Islet precursor cell (in vitro differentiated cells): ENCODE results near the gene FLNB.

Experiments used
- DNase-seq: peaks from one replicate; pipeline ENCODE4 v3.0.0-alpha.2; 2018

The FLNB gene, protein sequence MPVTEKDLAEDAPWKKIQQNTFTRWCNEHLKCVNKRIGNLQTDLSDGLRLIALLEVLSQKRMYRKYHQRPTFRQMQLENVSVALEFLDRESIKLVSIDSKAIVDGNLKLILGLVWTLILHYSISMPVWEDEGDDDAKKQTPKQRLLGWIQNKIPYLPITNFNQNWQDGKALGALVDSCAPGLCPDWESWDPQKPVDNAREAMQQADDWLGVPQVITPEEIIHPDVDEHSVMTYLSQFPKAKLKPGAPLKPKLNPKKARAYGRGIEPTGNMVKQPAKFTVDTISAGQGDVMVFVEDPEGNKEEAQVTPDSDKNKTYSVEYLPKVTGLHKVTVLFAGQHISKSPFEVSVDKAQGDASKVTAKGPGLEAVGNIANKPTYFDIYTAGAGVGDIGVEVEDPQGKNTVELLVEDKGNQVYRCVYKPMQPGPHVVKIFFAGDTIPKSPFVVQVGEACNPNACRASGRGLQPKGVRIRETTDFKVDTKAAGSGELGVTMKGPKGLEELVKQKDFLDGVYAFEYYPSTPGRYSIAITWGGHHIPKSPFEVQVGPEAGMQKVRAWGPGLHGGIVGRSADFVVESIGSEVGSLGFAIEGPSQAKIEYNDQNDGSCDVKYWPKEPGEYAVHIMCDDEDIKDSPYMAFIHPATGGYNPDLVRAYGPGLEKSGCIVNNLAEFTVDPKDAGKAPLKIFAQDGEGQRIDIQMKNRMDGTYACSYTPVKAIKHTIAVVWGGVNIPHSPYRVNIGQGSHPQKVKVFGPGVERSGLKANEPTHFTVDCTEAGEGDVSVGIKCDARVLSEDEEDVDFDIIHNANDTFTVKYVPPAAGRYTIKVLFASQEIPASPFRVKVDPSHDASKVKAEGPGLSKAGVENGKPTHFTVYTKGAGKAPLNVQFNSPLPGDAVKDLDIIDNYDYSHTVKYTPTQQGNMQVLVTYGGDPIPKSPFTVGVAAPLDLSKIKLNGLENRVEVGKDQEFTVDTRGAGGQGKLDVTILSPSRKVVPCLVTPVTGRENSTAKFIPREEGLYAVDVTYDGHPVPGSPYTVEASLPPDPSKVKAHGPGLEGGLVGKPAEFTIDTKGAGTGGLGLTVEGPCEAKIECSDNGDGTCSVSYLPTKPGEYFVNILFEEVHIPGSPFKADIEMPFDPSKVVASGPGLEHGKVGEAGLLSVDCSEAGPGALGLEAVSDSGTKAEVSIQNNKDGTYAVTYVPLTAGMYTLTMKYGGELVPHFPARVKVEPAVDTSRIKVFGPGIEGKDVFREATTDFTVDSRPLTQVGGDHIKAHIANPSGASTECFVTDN (N-terminal part only)

DNA sequence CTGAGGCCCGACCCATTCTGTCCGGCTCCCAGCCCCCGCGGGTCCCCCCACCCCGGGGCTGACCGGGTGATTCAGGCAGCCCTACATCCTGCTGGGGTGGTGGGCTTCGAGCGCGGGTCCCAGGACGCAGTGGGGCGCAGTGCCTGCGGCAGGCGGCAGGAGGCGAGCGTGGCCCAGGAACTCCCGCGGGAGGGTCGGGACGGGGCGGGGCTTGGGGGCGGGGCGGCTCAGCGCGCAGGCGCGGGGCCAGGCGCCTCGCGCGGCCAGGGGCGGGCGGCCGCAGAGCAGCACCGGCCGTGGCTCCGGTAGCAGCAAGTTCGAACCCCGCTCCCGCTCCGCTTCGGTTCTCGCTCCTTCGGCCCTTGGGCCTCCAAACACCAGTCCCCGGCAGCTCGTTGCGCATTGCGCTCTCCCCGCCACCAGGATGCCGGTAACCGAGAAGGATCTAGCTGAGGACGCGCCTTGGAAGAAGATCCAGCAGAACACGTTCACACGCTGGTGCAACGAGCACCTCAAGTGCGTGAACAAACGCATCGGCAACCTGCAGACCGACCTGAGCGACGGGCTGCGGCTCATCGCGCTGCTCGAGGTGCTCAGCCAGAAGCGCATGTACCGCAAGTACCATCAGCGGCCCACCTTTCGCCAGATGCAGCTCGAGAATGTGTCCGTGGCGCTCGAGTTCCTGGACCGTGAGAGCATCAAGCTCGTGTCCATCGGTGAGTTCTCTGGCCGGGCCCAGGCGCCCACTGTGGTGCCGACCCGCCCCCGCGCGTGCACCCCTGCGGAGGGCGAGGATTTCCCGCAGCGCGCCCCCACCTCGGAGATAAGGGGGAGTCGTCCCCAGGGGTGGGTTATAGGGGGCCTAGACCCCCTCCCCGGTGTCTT, at the start of gene FLNB:
FLNB (plus strand) TSS at position 282 of the 885 bp plus-strand sequence; CDS start at position 425, 143 bp downstream.
- peak; percentile 92 for DNase-seq

DNA sequence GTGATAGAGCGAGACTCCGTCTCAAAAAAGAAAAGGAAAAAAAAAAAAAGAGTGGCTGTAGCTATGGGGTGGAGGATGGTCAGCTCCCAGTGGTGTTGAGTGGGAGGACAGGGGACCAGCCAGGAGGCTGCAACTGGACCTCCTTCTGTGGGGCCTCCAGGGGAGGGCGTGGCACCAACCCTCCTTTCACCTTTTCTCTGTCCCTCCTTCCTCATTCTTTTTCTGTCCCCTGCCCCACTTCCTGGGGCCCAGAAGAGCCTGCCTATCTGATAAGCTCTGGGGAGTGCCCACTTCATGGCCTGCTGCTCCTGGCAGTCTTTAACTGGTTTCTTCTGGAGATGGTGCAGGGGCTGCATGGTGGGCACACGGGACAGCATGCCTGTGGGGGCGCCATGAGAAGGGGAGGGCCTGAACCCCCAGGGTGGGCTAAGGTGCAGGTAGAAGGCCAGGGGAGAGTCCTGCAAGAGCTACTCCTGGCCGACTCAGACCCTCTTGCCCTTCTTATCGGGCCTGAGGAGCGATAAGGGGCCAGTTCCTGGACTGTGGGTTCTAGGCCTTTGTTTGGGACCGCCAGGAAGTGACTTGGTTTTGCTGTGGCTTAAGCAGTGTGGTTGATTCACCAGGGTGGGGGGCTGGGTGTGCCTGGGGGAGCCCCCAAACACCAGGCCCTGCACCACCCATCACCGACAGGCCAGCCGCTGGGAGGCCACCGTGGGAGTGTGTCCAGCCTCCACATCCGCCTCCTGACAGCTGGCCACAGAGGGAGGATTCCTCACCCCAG, 49.4 kb upstream of the FLNB start:
- DNase-seq = no peak

DNA sequence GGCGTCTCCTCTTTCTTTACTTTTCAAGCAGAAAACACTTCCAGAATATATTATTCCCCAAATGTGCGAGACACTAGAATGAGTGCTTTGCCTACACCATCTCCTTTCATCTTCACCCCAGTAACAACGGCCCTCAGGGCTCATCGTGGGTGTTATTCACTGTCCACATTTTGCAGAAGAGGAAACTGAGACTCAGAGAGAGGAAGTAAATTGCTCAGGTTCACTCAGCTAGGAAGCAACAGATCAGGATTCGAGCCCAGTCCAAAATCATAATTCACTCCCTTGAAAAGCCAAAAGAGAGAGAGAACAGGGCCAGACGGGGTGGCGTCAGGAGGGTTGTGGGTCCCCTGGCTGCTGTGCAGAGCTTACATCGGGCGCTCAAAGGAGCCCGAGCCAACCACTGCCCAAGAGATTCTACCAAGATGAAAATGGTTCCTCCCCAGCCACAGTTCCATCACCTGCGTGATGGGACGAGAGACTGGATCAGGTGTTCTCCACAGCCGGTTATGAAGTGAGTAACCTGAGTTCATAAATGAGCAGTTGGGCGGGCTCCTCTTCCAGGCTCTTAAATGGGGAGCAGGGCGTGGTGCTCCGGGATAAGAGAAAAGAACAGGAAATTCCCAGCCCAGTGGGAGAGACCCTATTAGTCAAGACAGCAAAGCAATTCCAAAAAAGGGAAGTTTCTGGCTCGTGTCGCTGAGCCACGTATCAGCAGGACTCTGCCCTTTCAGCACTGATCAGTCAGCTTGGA, 48.6 kb upstream of the FLNB start:
- DNase-seq = no peak

DNA sequence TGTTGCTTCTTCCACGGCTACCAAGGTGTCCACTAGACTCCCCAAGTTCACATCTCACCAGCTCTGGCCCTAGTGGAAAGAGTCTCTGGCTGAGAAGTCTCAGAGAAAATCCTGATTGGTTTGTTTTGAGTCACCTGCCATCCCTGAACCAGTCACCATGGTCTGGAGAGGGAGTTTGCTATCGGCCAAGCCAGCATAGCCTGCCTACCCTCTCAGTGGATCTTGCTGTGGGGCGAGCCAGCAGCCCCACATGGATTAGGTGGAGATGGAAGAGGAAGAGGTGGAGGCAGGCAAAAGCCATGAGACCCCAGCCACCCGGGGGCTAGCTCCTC, 48.1 kb upstream of the FLNB start:
- DNase-seq = no peak

DNA sequence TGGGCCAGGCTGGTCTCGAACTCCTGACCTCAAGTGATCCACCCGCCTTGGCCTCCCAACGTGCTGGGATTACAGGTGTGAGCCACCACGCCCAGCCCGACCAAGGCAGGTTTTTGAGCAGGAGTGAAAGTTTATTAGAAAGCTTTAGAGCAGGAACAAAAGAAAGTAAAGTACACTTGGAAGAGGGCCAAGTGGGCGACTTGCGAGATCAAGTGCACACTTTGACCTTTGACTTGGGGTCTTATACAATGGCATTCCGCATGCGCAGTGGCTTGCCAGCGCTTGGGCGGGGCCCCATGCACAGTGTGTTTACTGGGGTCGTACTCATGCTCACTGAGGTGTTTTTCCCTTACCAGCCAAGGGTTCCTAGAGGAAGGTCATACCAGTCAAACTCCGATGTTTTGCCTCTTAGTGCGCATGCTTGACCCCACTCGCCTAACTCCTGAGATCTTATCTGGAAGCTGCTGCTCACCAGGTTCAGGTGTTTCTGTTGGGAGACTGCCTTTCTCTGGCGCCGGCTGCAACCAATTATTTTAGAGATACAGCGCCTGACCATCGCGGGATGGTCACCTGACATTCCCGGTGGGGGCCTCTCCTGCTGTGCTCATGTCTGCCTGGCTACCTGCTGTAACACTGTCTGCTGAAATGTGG, 46.9 kb upstream of the FLNB start:
- no peak for DNase-seq

DNA sequence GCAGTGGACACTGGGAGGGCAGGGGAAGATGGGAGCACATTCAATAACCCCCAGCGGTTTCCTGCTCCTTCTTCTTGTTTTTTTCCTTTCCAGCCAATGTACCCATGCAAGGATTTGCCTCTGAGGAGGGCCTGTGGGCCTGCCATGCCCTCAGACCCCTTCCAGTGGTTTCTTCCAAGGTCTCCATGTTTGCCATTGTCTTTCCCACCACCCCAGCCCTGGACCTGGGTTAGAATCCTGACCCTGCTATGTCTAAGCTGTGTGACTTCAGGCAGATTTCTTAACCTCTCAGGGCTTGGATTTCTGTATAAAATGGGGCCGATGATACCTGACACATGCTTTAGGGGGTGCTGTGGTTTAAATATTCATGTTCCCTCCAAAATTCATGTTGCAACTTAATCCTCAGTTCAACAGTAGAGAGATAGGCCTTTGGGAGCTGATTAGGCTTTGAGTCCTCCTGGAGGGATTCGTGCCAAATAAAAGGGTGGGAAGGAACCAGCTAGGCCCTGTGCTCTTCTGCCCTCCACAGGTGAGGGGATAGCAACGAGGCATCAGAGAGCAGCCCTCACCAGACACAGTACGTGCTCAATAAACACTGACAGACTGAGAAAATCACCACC, 46.3 kb upstream of the FLNB start:
- no peak for DNase-seq

DNA sequence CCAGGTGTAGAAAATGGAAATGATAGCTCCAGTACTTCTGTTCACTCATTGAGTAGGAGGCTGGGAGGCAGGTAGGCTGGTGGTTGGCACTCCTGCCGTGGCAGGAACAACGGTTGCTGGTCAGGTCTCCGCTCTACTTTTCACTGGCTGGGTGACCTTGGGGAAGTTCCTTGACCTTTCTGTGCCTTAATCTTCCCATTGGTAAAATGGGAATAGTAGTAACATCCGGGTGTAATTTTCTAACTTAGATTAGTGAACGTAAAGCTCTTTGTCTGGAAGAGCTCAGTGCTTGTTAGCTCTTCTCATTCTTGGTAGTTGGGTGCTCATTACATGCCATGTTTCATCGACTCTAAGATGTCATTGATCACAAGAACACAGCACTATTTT, 45.8 kb upstream of the FLNB start:
- DNase-seq = no peak

DNA sequence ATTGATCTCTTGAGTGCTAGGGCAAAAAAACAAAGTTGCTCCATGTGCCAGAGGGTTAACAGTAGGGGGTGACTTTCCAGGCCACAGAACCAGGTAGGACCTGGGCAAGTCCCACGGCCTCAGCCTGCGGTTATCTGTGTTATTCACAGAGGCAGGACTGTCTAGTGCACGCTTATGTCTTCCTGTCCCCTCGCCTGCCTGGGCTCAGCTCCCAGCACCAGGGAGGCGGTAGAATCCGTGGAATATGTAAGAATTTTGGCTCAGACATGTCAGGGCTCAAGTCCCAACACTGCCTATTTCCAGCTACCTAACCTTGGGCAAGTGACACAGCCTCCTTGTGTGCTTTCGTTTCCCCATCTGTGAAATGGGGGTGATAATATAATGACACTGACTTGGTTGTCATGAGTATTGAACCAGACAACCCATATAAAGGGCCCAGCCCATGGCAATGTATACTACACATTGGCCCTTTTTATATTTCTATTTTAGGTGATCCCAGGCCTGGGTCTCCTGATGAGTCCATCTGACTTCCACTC, 44.3 kb upstream of the FLNB start:
- DNase-seq = no peak

DNA sequence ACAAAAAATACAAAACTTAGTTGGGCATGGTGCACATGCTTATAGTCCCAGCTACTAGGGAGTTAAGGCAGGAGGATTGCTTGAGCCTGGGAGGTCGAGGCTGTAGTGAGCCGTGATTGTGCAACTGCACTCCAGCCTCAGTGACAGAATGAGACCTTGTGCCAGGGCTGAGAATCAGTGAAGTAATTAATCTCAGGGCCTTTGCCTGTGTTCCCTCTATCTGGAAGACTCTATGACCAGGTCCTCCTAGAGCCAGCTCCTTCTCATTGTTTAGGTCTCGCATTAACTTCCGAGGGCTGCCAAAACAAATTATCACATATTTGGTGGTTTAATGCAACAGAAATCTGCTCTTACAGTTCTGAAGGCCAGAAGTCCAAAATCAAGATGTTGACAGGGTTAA, 41.4 kb upstream of the FLNB start:
- DNase-seq = no peak

DNA sequence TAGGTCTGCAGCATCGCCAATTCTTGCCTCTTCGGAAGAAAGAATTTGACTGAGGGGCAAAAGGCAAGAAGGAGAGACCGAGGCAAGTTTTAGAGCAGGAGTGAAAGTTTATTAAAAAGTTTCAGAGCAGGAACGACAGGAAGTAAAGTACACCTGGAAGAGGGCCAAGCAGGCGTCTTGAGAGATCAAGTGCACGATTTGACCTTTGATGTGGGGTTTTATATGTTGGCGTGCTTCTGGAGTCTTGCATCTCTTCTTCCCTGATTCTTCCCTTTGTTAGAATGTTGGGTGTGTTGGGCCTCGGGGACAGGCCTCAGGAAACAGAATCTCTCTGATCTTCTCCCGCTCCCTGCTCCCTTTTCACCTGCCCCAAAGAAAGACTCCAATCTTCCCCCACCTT, 40.6 kb upstream of the FLNB start:
- DNase-seq = no peak

DNA sequence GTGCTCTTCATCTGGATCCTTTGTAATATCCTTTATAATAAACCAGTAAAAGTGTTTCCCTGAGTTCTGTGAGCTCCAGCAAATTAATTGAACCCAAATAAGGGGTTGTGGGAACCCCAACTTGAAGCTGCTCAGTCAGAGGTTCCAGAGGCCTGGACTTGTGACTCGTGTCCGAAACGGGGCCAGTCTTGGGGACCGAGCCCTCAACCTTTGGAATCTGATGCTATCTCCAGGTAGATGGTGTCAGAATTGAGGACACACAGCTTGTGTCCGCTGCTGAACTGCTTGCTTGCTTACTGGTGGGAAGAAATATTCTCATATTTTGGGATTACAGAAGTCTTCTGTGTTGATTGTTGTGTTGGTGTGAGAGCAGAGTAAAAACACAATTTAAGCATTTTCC, 39.7 kb upstream of the FLNB start:
- no peak for DNase-seq

DNA sequence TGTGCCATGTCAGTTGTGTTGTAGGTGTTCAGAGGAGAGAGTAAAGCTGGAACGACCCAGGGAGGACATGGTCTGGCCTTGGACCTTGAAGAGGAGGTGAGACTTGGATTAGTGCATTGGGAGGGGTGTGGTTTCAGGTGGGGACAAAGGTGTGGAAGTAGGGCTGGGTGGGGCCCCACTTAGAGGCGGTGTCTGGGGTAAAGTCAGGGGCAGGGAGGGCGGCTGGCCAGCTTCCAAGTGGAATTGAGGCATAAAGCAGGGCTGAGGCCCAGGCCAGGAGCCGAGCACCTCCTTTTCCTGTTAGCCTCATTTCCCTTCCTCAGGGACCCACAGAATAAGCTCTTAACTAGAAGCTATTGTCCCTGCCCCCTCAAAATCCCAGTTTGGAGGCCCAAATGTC, 36.2 kb upstream of the FLNB start:
- no peak for DNase-seq

DNA sequence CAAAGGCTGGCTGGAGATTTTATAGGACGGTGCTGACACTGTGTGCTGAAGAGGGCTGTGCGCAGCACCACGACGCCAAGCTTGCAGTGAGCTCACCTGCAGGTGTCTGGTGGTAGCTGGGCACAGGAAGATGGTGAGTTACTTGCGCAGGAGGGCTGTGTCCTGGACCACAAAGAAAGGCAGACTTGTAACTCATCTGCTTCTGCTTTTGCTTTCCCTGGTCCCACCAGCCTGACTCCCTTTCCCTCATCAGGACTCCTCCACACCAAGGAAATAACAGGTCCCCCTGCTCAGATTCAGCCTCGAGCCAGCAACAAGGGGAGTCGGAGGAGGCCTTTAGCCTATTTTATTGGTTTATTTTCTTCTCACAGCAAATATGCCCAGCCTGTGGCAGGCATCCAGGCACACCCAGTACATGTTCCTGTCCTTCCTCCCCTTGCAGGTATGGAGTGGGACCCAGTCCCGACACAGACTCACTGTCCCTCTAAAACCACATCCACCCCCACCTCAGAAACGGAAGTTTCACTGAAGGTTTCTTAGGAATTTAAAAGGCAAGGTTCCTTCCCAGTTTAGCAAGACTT, 35.6 kb upstream of the FLNB start:
- DNase-seq = no peak

DNA sequence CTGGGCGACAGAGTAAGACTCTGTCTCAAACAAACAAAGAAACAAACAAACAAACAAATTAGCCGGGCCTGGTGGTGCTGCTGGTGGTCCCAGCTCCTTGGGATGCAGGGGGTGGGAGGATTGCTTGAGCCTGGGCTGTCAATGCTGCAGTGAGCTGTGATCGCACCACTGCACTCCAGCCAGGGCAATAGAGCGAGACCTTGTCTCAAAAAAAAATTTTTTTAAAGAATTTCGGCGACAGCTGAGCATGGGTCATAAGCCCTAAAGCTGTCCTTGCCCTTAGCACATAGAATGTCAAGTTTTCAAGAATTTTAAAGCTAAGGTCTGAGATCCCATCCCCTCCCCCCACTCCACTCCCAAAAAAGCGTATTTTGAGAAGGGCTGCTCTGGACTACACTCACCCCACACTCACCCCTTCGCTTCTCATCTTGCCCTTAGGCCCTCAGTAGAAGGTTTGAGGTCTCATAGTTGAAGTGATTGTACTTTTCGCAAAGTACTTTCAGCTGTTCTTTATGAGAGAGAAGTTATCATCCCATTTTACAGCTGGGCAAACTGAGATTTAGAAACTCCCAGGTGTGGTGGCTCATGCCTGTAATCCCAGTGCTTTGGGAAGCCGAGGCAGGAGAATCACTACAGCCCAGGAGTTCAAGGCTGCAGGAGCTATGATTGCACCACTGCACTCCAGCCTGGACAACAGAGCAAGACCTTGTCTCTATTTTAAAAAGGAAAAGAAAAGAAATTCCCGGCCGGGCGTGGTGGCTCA, 34.3 kb upstream of the FLNB start:
- DNase-seq = no peak

DNA sequence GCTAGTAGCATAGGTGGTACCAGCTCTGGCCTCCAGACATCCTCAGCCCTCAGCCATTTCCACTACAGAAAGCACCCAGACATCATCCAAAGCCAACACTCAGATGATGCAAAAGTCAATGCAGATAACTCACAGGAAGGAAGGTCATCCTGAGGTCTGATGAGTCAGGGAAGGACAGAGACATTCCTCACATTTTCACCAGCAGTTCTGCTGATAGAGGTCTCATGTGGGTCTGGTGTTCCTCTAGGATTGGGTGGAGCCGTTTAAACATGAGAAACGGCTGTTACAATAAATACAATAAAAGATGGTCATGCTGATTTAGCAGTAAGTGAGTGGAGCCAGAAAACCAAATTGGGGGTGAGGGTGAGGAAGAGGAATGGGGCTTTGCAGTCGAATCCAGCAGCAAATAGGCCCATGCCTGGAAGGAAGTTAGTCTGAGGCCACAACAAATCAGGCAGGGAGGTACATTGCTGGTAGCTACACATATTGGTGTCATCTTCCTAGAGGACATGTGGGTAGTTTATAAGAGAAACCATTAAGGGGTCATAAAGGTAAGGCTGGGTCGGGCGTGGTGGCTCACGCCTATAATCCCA, 33.3 kb upstream of the FLNB start:
- DNase-seq = peak; percentile 95

DNA sequence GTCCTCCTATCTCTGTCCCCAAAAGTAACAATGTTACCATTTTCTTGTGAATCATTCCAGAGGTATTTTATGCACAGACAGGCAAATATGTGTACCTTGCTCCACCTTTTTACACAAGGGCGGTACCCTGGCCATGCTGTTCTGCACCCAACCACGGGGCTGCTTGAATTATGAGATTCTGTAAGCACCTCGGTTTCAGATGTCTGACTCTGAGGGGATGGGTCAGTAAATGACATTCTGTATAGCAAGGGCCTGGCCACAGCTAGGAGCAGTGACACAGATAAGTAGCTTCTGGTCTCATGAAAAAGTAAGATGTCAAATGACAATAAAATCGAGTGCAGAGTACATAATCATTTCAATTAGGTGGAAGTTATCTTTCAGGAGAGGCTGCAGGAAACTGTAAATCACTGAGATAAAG, 30.4 kb upstream of the FLNB start:
- DNase-seq = no peak

DNA sequence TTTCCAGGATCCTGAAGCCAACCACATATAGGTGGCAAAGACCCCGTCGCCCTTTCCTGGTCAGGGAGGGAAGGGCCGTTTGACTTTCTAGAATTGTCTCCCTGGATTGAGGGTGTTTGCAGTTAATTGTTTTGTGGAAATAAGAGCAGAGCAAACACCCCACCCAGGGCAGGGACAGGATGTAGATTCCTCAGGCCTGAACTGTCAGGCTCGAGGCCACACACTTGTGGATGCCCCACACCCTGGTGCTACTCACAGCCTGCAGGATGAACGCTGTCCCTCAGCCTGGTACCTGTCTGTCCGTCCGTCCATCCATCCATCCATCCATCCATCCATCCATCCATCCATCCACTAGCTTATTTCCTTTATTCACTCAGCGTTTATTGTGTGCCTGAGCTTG, 29.9 kb upstream of the FLNB start:
- no peak for DNase-seq

DNA sequence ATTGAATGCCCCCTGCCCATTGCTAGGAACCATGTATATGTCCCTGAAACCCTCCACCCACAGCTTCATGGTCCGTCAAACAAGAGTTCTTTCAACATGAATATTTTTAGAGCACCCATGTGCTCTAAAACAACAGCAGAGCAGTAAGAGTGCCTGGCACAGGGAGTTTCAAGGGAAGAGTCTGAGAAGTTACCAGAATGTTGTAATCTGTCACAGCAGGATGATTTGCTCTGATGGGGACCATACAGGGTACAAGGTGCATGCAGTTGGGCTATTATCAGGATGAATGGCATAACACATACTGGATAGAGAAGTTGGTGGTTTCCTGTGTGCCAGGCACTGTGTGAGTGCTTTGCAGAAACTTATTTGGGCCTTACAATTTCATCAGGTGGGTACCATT, 27.8 kb upstream of the FLNB start:
- DNase-seq = no peak
